ENCODE data around the gene C12orf42.

C12orf42 gene

DNA sequence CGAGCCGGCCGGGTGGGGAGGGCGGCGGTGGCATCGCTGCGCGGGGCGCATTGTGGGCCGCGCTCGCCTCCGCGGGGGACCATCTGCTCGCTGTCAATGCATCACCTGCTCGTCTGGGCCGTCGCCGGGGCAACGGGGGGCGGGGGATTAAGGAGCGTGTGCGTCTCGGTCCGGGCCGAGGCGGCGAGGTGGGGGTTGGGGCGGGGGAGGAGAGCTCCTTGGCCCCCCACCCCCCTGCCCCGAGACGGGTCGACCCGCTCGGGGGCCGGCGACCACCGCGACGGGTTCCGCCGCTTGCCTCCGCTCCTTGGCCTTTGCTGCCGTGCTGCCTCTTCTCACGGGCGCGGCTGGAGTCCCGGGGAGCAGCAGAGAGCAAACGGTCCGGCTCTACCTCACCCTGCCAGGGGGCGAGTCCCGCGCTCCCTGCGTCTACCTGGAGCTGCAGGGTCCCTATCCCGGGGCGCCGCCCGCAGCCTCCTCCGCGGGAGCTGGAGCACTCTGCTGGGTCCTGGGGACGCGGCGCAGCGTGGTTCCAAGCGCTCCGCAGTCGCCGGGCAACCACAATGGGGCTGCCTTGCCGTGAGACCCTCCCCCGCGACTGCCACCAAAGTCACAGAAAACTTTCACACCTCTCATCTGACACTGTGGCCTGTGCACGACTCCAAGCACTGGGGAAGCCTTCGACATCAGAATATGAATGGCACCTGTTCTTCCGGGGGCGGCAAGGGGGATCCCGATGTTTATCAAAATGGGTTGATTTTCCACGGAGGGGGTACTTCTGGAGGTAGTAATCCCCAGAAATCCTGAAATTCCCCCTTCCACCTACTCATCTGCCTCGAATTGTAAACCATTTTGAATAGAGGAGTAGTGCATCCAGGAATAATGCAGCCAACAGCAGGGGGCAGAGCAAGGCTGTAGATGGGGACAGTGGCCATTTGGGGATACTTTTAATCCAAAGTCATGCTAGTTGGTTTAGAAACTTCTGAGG lies at the start of gene C12orf42:
Gene C12orf42 (minus strand): TSS at position 500 of the 988 bp plus-strand sequence. CDS start 17,542 bp downstream, outside the sequence.
- peak; percentile 64 for DNase-seq

DNA sequence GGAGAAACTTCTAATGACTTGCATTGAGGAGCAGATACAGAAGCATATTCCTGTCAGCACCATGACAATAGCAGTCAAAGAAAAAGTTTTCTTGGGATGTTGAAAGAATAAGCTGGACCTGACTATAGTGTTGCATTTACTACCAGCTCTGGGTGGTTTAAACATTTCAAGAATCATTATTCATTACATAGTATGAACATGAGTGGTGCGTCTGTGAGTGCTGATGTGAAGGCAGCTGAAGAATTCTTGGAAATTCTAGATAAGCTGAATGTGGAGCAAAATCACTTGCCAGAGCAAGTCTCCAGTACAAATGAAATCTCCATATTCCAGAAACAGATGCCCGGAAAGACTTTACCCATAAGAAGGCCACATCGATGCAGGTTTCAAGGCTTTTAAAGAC lies 46.3 kb upstream of the C12orf42 start:
- no peak for DNase-seq

DNA sequence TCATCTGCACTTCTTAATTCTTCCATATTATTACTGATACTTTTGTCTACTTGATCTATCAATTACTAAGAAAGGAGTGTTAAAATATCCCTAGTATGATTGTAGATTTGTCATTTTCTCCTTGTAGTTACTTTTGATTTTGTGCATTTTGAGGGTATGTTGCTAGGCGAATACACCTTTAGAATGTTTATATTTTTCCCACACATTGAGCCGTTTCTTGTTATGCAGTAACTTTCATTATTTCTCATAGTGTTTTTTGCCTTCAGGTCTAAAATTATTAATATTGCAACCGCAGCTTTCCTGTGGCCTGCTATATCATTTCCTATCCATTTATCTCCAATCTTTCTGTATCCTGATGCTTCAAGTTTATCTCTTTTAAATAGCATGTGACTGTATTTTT lies 44.6 kb upstream of the C12orf42 start:
- no peak for DNase-seq

DNA sequence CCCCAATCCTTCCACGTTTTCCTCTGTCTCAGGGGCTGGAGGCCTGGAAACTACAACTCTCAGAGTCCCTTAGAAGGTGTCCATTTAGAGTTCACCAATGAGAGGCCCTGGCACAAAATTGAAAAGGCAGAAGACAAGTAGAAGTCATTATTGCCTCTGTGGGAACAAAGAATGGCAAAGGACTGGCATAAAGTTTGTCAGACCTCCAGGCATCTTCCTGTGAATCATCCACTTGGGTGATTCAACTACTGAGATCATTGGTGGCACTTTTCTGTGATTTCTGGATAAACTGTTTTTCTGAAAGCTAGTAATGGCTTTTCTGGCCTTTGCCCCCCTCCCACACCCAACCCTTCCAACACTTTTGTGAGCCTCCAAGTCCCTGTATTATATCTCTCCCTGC lies 42.6 kb upstream of the C12orf42 start:
- DNase-seq = no peak

DNA sequence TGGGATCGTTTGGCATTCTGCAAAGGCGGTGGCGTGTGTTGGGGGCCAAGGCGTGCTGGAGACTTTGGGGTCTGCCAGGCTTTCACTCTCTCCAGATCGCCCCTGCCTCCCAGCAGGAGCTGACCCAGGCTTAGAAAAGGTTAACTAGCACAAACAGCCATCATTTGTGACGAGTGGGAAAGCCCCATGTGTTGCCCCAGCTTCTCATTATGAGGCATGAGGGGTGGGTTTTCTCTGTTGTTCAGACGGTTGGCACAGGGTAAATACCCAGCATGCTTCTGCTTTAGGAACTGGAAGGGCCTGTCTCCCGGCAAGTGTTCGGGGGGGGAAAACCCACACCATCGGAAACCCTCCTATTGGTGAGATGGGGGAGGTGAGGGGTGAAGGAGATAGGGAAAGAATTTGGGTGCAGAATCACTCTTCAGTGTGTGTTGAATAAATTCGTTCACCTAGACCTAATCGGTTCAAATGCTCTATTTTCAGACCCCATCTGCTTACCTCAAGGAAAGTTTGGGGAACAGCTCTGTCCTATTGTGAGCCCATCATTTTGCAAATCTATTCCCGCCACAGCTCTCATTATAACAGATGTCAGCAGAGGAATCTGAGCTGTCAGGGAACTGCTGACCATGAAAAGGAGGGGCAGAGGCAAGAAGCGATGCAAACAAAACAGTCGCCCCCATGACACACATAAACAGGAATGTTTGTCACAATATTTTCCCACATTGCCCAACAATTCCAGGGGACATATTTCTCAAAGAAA lies 34.7 kb upstream of the C12orf42 start:
- DNase-seq = no peak

DNA sequence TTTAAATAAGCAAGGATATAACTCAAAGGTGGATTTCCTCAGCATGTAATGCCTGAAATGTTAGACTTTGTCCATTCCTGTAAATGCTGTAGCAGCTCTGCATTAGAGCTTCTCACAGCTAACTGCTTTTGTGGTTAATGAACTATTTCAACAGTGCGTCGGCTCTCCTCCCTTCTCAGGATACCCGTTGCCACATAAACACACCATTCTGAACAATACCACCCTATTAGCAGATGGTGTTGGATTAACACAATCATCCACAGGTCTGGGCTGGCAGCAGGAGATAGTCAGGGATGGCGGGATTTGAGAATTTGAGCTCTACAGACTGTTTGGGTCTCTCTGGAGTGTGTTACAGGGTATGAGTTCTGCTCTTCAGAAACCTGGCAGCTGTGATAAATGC lies 33.5 kb upstream of the C12orf42 start:
- no peak for DNase-seq

DNA sequence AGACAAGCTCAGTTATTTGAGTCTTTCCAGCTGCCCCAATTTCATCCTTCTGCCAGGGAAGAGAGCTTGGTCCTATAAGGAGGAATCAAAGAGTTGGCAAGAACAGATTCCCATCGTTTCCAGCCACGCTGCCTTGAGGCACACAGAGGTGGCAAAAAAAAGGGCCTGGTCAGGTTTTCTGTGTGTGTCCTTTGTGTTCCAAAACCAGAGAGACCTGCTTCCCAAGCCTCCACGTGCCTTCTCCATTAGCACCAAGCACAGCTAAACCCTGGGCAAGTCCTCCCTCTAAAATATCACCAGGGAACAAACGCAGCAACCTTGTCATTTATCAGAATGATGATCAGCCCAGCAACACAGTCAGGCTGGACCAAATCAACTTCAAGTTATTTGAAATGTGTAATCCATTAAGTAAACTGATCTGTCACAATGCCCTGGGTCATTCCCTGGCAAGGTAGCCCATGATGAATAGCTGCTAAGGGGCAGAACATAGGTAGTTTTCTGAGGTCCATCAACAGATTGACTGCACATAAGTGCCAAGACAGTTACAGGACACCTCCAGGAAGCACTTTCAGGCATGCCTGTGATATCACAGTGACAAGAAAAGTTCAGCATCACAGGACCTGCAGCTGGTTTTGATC lies 28.6 kb upstream of the C12orf42 start:
- no peak for DNase-seq

DNA sequence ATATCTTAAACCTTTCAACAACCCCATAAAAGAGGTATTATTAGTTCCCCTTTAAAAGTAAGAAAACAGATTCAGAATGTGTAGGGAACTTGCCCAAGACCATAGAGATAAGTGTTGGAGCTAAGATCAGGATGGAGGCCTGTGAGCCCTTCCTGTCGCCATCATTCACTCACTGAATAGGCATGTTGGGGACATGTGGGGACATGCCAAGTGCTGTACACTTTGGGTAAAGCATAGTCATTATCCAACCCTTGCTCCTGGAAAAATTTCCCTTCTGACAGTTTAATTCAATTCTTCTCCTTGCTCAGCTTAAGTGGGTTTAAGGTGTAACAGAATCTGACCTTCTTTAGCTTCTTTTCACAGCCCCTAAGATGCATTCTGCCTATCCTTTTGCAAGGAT lies 28.0 kb upstream of the C12orf42 start:
- no peak for DNase-seq

DNA sequence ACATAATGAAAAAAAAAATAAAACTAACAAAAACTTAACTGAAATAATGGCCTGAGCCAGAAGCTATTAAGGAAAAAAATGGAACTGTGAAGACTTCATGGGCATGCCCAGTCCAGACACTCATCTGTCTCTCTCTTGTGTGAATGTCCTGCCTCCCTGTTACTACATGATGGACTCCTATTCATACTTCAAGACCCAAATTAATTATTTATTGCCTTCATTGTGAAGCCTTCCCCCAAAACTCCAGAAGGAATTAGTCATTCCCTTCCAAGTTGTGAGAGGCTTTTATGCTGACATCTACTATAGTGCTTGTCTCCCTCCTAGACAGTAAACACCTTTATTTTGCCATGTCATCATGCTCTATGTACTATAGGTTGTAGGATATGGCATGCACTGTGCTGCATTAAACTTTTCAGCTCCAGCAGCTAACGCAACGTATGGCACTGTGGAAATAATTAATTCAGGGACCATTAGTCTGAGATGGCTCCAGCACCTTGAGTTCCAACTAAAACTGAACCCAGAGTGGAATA lies 25.0 kb upstream of the C12orf42 start:
- no peak for DNase-seq

DNA sequence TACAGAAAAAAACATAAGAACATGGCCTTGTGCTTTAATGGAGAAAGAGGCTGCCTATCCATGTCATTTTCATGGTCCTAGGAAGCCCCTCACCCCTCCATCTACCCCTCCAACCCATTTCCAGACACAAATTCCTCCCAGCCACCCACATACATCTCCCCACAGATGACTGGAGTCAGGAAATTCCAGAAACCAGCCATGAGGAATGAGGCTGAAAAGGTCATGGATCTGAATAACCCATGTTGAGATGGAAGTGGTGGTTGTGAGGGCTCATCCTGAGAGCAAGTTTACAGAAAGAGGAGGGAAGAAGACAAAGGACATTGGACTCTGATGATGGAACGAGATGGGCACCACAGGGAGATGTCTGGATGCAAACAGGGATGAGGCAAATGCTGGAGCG lies 23.9 kb upstream of the C12orf42 start:
- no peak for DNase-seq

DNA sequence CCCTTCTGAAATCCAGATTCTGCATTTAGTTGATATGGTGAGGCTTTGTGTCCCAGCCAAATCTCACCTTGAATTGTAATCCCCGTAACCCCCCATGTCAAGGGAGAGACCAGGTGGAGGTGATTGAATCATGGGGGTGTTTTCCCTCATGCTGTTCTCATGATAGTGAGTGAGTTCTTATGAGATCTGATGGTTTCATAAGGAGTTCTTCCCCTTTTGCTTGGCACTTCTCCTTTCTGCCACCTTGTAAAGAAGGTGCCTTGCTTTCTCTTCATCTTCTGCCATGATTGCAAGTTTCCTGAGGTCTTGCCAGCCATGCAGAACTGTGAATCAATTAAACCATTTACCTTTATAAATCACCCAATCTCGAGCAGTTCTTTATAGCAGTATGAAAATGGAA lies 23.1 kb upstream of the C12orf42 start:
- no peak for DNase-seq

DNA sequence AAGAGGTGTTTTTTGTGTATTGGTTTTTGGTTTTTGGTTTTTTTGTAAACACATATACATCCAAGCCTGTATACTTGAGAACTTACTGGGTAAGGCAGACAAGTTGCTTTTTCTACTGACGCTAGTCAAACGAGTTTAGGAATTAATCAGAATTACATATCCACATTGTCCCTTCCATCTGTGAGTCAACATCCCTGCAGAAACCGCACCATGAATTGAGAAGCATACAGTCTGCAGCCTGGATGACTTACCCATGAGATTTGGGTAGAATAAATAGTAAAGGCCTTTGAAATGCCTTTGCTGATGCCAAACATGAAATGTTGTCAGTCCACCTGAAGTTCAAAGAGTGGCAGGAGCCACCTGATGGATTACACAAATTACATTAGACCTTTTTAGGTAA lies 21.4 kb upstream of the C12orf42 start:
- no peak for DNase-seq

DNA sequence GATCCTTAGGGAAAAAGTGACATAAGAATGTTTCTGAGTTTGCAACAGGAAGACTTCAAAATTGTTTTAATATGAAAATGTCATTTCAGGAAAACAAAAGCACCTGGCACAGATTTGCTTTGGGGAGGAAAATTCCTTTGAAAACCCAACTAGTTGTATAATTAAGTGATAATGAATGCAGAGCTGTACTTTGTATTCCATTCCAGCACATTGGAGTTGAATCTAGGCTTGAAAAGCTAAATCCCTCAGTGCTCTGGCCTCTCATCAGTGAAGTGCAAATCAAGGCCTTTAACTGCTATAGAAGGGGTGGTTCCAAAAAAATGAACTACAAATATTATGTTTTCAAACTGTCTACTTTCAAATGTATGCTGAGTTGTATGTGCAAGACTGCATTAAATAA lies 19.6 kb upstream of the C12orf42 start:
- no peak for DNase-seq

DNA sequence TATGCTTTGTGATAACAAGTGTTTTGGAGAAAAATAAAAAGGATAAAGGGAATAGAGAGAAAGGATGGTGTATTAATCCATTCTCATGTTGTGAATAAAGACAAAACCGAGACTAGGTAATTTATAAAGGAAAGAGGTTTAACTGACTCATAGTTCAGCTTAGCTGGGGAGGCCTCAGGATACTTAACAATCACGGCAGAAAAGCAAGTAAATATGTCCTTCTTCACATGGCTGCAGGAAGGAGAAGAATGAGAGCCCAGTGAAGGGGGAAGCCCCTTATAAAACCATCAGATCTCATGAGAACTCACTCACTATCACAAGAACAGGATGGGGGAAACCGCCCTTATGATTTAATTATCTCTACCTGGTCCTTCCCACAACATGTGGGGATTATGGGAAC lies 18.1 kb upstream of the C12orf42 start:
- no peak for DNase-seq

DNA sequence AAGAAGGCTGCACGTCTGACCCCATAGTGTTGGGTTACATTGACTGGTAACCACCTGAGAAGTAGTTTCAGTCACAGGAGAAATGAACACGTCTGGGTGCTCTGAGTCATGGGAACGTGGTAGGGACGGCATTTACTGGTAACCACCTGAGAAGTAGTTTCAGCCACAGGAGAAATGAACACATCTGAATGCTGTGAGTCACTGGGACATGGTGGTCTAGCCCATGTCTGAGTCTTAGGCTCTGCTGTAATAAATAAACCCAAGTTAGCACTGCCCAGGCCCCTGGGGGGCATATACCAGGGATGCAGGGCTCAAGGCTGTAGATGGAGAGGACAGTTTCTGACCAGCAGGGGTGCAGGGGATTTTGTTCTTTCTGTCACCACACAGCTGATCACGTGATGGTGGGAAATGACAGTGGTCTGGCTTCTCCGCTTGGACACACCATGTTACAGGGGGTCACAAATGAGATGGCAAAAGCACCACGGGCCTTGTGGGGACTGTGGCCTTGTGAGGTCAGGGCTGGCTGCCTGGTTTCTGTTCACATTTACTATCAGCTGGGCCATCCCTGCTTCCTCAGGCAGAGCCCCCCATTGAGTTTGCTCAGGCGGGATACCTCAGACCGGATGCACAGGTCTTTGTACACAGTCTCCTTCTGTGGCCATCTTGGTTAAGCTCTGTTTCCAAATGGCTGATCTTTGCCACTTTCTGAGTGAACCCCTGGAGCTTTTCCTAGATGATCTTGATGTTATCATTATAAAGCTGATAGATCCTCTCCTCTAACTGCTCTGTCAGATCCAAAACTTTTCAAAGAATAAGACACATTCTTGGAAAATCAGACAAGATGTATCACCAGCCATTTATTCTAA lies 9.8 kb upstream of the C12orf42 start:
- no peak for DNase-seq

DNA sequence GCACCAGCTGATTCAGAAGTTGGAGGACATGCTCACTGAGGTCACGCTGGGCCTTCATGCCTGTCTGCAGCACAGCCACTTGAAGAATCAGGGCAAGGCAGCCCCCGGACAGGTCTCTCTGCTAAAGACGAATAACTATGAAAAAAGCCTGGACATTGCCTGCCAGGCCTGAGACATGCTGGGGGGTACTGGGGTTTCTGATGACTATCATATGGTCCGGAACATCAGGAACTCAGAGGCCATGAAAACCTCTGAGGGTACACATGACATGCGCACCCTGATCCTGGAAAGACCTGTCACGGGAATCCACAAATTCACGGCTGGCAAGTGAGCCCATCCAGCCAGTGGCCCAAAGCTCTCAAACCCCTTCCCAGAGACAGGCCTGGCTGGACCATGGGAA lies 8.8 kb upstream of the C12orf42 start:
- no peak for DNase-seq

DNA sequence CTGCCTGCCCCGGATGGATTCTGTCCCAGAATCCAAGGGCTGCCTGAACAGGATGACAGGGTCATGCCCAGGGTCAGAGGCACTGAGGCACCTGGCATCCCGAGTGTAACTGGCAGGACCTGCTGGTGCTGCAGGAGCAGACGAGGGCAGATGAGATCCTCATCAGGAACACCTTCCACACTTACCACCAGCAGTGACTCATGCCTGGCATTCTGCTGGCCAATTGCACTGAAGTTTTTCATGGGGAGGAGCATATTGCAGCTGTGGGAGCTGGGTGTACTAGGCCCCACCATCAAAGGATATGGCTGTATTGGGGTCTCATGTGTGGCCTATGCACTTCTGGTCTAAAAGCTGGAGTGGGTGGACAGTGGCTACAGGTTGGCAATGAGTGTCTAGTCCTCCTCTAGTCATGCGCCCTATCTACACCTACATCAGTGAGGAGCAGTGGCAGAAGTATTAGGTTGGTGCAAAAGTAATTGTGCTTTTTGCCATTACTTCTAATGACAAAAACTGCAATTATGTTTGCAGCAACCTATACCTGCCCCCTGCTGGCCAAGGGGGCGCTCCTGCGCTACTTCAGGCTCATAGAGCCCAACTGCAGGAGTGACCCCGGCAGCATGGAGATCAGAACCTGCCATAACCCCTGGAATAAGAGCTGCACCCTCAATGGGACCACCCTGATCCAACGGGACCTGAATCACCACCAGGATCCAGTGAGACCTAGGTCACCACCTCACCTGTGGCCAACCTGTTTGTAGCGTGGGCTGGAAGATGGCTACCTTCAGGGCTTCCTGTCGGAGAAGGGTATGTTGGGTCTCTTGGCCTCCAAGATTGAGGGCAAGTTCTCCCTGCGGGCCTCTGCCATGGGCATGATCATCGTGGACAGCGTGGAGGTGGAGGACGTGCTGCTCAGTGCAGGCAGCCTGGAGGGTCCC lies 8.0 kb upstream of the C12orf42 start:
- peak; percentile 64 for DNase-seq

DNA sequence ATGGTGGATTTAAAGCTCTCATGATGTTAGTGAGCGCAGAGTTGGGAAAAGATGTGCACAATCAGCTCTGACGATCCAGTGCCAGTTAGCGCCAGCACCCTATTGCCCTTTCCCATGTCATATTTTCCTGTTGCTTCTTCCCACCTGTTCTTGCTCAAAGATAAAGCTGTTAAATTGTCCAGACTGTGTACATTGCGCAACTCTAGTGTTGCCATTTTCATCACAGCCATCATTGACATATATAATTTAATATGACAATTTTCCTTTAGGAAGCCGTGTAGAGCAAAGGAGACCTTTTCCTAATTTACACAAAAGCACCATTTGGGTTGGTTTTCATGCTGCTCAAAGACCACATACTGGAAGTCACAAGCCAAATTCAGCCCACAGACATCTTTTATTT lies 5.7 kb upstream of the C12orf42 start:
- DNase-seq = no peak

DNA sequence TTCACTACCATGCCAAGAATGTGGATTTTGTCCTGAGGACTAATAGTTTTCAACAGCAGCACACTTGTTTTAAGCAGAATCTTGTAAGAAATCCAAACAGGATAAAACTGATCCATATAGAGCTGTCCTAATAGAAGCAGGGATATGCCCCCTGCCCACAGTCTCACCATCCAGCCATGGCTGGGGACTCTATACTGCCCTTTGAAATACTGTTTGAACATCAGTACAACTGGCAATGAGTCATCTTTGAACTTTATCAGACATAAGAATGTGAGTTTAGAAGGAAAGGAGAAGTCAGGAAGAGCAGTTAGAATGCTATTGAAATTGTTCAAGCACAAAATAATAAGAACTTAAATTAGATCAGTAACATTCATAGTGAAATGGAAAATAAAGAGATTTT lies 3.8 kb upstream of the C12orf42 start:
- no peak for DNase-seq

DNA sequence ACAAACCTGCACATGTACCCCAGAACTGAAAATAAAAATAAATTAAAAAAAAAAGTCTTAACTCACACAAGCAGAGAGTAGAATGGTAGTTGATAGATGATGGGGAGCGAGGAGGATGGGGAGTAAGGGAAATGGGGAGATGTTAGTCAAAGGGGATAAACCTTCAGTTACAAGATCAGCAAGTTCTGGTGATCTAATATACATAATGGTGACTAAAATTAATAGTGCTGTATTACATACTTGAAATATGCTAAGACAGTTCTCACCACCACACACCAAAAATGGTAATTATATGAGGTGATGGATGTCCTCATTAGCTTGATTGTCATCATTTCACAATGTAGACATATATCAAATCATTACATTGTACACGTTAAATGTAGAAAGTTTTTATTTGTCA lies 3.2 kb upstream of the C12orf42 start:
- no peak for DNase-seq
